Astrocyte of the spinal cord (primary cell): ENCODE measurements around the gene HAGHL.
A peak's percentile ranks its signal among the peaks of the same experiment; 100 is the strongest.
"Not testable (repeated sequence)": the region's sequence is repeated elsewhere in the genome, so short reads cannot be mapped to it uniquely, and the experiment has no call there.

Experiments used
- DNase-seq: peaks from one replicate; pipeline ENCODE4 v3.0.0; 2011; ENCODE audit warnings: low read depth, low spot score
- H3K4me3 ChIP-seq: 2 replicates; pipeline ENCODE4 v1.5.1; 2011; ENCODE audit warnings: low read depth, mild to moderate bottlenecking, low read length, moderate library complexity
- in situ Hi-C: cut with HindIII; loops from 2 replicates; pipeline ENCODE4 v1.10.0; 2017; ENCODE audit warnings: low sequenced_read_pairs
- TF ChIP-seq, protein P1 (sequence below): IDR thresholded peaks from 2 replicates; pipeline ENCODE4 v1.5.1; 2012; ENCODE audit warnings: low read depth, mild to moderate bottlenecking, low read length, inconsistent platforms

The HAGHL gene

DNA sequence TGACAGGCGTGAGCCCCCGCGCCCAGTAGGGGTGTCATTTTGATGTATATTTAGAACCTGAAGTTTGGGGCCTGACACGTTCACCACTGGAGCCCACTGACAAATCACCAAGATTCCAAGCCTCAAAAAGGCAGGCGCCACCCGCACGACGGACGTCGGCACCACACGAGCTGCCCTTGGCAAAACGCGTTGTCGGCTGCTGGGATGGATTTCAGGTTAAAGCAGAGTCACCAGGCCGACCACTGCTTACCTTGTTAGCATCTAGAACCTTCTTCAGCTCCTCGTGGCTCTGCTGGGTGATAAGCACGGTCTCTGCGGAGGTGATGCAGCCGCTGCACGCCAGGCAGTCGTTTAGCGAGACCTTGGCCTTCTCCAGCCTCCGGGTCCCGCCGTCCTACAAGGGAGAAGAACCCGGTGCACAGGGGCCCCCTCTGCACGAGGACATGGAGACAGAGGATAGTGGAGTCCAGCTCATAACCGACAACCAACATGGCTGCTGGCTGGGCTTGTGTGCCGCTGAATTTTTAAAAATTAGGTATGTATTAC, 10.1 kb downstream of the HAGHL start:
- in situ Hi-C loops: no loop called here

DNA sequence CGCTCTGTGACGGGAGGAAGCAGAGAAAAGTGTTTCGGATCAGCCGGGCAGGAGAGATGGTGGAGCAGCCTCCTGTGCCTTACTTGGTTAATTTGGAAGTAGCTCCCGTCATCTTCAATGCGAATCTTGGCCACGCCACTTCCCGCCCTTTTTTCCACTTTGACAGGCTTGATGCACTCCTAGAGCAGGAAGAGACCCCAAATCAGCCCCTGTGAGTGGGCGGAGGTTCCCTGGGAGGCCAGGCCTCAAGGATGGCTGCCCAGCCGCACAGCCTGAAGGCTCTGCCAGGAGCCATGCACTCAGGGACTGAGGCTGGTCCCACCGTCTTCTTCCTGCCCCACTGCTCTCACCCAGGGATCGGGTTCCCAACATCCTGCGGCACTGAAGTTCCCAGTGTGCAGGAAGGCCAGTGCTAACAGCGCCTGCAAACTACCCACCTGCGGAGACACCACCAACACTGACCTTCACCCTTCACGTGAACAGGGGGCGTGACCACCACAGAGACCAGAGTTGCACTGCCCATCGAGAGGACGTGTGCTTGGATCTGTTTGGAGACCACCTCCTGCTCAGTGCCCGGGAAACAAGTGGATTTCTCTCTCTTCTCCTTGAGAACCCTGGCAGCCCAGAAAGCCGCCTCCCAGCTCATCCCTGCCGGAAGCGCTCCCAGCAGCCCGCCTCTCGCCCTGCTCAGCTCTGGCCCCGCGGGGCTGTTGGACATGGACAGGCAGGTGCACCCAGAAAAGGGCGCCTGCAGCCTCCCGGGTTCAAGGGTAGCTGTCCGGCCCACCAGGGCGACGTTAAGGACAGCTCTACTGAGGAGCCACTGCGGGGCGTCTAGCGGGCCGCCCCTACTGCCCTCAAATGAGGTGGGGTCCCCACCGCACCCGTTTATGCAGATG, 12.9 kb downstream of the HAGHL start:
- no peak for DNase-seq
- TF ChIP-seq, protein P1, sequence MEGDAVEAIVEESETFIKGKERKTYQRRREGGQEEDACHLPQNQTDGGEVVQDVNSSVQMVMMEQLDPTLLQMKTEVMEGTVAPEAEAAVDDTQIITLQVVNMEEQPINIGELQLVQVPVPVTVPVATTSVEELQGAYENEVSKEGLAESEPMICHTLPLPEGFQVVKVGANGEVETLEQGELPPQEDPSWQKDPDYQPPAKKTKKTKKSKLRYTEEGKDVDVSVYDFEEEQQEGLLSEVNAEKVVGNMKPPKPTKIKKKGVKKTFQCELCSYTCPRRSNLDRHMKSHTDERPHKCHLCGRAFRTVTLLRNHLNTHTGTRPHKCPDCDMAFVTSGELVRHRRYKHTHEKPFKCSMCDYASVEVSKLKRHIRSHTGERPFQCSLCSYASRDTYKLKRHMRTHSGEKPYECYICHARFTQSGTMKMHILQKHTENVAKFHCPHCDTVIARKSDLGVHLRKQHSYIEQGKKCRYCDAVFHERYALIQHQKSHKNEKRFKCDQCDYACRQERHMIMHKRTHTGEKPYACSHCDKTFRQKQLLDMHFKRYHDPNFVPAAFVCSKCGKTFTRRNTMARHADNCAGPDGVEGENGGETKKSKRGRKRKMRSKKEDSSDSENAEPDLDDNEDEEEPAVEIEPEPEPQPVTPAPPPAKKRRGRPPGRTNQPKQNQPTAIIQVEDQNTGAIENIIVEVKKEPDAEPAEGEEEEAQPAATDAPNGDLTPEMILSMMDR: no peak
- peak overlapping the region; percentile 84 for H3K4me3 ChIP-seq
- in situ Hi-C loops: no loop called here

More for the DNA sequence above, 10.1 kb downstream of the HAGHL start:
- DNase-seq: no peak
- H3K4me3 ChIP-seq: no peak overlapping the region
- TF ChIP-seq, protein P1: no peak

DNA sequence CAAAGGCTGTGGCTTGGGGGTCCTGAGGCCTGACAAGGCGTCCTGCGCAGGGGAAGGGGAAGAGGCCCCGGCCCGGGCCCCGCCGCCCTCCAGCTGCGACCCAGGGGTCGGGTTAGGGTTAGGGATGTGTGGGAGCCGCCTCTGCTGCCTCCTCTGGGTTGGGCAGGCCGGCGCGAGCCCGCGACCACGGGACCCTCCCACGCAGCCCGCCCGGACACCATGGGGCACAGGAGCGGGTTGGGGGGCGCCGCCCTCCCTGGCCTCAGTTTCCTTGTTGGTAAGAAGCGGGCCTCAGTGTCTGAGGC, 13.5 kb downstream of the HAGHL start:
- H3K4me3 ChIP-seq: peak overlapping the region; percentile 84
- DNase-seq: no peak
- in situ Hi-C loops: no loop called here
- TF ChIP-seq, protein P1: no peak

DNA sequence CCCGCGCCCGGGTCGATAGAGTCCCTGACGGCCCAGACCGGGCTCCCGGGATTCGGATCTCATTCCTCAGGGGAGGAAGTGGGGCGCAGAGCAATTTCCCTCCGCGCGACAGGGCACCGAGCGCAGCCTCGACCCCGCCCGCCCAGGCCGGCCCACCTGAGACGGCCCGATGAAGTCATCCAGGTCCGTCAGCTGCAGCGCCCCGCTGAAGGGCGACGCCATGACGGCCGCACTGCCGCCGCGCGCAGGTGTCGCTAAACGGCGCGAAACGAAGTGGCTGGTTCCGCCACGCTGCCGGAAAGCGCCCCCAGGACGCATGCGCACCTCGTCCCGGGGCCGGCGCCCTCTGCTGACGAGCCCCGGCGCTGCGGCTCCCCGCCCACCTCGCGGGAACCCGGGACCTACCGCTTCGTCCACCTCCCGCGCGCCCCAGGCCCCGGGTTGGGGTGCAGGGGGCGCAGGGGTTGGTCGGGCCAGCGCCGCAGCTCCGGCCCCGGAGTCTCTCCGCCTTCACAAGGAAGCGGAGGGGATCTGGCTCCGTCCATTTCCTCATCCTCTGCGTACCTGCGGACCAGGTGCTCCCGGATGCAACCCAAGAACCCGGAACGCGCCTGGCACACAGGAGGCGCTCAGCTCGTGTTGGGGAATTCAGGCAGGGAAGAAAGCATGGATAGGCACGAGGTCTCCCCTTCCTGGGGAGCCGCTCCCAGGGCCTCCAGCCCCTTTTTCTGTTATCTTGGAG, 14.0 kb downstream of the HAGHL start, which contains the start of gene CIAO3:
TSS of gene CIAO3 (minus strand) at position 234 of the 742 bp plus-strand sequence. CDS start at position 222, 12 bp downstream.
- in situ Hi-C loops: no loop called here
- DNase-seq: peak; percentile 87
- peak within 1 kb of the TSS; percentile 84 for H3K4me3 ChIP-seq
- TF ChIP-seq, protein P1: peak; percentile 78

DNA sequence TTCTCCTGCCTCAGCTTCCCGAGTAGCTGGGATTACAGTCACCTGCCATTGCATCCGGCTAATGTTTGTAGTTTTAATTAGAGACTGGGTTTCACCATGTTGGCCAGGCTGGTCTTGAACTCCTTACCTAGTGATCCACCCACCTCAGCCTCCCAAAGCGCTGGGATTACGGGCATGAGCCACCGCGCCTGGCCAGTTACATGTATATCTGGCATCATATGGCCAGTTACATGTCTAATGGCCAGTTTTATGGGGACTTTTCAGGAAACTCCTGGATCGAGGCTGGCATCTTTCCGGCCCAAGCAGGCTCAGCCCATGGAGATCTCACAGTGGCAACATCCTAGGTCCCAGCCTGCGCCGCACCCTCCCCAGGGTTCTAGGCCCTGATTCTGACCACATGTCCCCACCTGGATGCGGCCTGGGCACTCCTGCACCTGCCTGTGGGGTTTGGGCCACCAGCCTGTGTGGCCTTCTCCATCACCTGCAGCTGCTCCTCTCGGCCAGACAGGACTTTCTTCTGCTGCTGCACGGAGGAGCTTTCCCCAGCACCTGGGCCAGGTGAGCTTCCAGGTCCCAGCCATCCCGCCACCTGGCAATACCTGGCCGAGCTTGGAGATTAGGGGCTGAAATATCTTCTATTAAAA, 15.2 kb downstream of the HAGHL start:
- in situ Hi-C loops: no loop called here
- no peak overlapping the region for H3K4me3 ChIP-seq
- DNase-seq: no peak
- TF ChIP-seq, protein P1: no peak

DNA sequence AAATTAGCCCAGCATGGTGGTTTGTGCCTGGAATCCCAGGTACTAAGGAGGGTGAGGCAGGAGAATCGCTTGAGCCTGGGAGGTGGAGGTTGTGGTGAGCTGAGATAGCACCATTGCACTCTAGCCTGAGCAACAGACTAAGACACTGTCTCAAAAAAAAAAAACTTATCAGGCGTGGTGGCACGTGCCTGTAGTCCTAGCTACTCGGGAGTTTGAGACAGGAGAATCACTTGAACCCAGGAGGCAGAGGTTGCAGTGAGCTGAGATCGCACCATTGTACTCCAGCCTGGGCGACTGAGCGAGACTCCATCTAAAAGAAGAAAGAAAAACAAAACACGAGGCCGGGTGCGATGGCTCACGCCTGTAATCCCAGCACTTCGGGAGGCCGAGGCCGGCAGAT, 16.0 kb downstream of the HAGHL start:
- DNase-seq, H3K4me3 ChIP-seq, in situ Hi-C loops: not testable (repeated sequence)
